Measurements from ENCODE around the gene FOXP1.

- TF ChIP-seq CTCF (IDR thresholded peaks at IDR 0.05; ENCODE audit: low read depth, low read length, missing input control): no peak
- TF ChIP-seq HNF4G (IDR thresholded peaks at IDR 0.05): no peak
- TF ChIP-seq REST (IDR thresholded peaks at IDR 0.05): no peak
- TF ChIP-seq GABPA (IDR thresholded peaks at IDR 0.05 in 1 of 2, conservative IDR thresholded peaks at IDR 0.05 in 1 of 2): no peak
- TF ChIP-seq JUND (IDR thresholded peaks at IDR 0.05): no peak
- no peak for TF ChIP-seq SP1 (IDR thresholded peaks at IDR 0.05)
- TF ChIP-seq YY1 (IDR thresholded peaks at IDR 0.05): no peak
- no peak for TF ChIP-seq RXRA (IDR thresholded peaks at IDR 0.05)
Observed at GRCh38 chr3:70919661-70920060, 663.9 kb downstream of the FOXP1 start.
